ENCODE results near the gene GNAS-AS1.

DNA sequence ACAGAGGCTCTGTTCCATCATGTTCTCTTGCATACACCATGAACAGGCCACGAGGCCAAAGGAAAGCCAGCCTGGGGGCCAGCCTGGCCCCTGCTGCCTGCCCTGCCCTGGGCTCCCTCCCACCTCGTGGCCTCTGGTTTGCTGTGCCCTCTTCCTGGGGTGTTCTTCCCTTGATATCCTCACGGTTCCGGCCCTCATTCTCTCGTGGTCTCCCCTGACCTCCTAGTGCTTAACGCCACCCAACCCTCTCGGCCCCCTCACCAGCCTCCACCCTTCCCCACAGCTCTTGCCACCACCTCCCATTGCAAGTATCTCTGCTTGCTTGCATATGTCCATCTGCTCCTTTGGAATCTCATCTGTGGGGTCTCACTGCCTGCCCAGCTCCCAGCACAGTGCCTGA lies 73.0 kb downstream of the GNAS-AS1 start:
- TF ChIP-seq, protein P1, sequence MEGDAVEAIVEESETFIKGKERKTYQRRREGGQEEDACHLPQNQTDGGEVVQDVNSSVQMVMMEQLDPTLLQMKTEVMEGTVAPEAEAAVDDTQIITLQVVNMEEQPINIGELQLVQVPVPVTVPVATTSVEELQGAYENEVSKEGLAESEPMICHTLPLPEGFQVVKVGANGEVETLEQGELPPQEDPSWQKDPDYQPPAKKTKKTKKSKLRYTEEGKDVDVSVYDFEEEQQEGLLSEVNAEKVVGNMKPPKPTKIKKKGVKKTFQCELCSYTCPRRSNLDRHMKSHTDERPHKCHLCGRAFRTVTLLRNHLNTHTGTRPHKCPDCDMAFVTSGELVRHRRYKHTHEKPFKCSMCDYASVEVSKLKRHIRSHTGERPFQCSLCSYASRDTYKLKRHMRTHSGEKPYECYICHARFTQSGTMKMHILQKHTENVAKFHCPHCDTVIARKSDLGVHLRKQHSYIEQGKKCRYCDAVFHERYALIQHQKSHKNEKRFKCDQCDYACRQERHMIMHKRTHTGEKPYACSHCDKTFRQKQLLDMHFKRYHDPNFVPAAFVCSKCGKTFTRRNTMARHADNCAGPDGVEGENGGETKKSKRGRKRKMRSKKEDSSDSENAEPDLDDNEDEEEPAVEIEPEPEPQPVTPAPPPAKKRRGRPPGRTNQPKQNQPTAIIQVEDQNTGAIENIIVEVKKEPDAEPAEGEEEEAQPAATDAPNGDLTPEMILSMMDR (IDR thresholded peaks at IDR 0.05): no peak
- no peak for TF ChIP-seq POLR2A (IDR thresholded peaks at IDR 0.05)
